GM06990 (cell line): ENCODE results near the gene TIMM21.

Experiments
- DNase-seq: peaks from one replicate; pipeline ENCODE4 v3.0.0-alpha.2; 2011; ENCODE audit not compliant: insufficient read length; ENCODE audit errors: extremely low read depth
- H3K27me3 ChIP-seq: replicated peaks from 2 replicates; pipeline ENCODE4 v1.6.0; 2011; ENCODE audit warnings: low read length; ENCODE audit not compliant: control insufficient read depth, insufficient read depth
- H3K36me3 ChIP-seq: 2 replicates; pipeline ENCODE4 v1.5.1; 2011; ENCODE audit warnings: low read length; ENCODE audit not compliant: control insufficient read depth, insufficient read depth
- H3K4me3 ChIP-seq: replicated peaks from 2 replicates; pipeline ENCODE4 v1.5.1; 2011; ENCODE audit warnings: low read depth, mild to moderate bottlenecking, control low read depth, low read length
- TF ChIP-seq, protein P1 (sequence below): IDR thresholded peaks from 2 replicates; pipeline ENCODE4 v1.5.1; 2011; ENCODE audit warnings: low read length, control low read depth, mild to moderate bottlenecking, inconsistent platforms; ENCODE audit not compliant: insufficient read depth, poor library complexity, severe bottlenecking

Gene TIMM21

DNA sequence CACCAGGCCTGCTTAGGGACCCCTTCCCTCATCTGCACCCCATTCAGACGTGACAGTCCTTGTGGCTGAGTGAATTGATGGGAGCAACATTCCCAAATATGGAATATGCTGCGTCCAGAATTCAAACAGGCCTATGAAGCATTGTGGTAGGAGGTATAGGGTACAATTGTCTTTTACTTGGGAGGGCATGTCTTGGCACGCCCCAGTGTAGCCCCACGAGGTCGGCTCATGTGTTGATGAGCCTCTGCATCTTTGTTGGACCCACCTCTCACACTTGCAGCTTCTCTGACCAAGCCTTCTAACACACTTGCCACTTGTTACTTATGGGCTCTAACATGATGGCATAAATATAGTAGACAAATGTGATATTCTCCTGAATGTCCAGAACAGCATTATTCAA, 1.6 kb downstream of the TIMM21 start:
- H3K4me3 ChIP-seq, result peak overlapping the region; percentile 83
- no peak for DNase-seq
- peaks cover 6% of the 10 kb centered on the region for H3K36me3 ChIP-seq
- no peaks in the 10 kb centered on the region for H3K27me3 ChIP-seq
- TF ChIP-seq, protein P1, sequence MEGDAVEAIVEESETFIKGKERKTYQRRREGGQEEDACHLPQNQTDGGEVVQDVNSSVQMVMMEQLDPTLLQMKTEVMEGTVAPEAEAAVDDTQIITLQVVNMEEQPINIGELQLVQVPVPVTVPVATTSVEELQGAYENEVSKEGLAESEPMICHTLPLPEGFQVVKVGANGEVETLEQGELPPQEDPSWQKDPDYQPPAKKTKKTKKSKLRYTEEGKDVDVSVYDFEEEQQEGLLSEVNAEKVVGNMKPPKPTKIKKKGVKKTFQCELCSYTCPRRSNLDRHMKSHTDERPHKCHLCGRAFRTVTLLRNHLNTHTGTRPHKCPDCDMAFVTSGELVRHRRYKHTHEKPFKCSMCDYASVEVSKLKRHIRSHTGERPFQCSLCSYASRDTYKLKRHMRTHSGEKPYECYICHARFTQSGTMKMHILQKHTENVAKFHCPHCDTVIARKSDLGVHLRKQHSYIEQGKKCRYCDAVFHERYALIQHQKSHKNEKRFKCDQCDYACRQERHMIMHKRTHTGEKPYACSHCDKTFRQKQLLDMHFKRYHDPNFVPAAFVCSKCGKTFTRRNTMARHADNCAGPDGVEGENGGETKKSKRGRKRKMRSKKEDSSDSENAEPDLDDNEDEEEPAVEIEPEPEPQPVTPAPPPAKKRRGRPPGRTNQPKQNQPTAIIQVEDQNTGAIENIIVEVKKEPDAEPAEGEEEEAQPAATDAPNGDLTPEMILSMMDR, result no peak

DNA sequence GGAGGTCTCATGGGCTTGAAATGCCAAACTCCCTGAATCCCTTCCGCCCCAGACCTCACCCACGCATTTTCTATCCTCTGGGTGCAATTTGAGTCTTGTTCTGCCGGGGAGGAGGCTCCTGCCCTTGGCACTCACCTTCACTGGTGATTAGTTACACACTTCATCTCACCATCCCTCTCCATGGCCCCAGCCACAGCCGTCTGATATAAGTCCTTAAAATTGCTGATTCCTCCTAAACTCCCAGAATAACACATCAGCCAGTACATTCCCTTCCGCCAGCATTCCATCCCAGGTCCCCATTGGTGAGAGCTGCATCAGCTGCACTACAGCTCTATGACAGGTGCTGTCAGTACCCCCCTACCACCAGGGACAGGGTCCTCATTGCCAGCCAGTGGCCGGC, 3.9 kb downstream of the TIMM21 start:
- Histone ChIP-seq H3K36me3 (peaks cover 10% of the 10 kb centered on the region), H3K27me3 (no peaks in the 10 kb centered on the region), H3K4me3 (no peak overlapping the region)
- no peak for DNase-seq
- TF ChIP-seq, protein P1, result no peak

DNA sequence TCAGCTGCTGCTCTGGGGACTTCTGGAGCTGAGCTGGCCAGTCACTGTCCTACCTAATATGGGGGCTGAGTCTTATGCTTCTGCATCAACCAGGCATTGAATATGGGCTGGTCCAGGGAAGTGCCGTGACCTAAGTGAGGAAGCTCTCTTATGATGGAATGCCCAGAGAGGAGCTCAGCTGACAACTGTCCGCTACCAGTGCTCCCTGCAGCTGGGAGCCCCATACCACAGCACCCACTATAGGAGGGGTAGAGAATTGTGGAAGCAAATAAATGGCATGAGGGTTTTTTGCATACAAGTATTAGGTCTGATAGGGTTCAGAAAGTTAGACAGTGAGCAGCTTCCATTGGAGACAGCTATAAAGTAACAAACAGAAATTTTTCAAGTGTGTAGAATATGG, 4.5 kb downstream of the TIMM21 start:
- Histone ChIP-seq H3K36me3 (peaks cover 10% of the 10 kb centered on the region), H3K4me3 (no peak overlapping the region), H3K27me3 (no peaks in the 10 kb centered on the region)
- TF ChIP-seq, protein P1, result peak; percentile 33
- no peak for DNase-seq

DNA sequence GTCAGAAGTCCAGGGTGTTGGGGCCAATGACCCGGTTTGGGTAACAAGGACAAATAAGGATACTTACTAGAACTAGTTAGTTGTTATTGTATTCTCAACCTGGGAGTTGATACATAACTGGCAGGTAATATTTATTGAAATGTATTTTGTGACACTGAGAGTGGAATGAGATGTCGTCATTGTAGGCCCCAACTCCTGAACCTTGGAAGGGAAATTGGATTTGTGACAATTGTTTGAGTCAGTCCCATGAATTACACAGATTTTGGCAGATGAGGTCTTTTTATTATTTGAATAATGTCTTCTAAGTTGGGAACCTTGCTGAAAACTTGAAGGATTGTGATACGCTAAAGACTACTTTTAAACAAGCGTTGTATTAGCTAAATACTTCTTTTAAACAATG, 5.1 kb downstream of the TIMM21 start:
- TF ChIP-seq, protein P1, result no peak
- peaks cover 10% of the 10 kb centered on the region for H3K36me3 ChIP-seq
- H3K27me3 ChIP-seq, result no peaks in the 10 kb centered on the region
- H3K4me3 ChIP-seq, result no peak overlapping the region
- DNase-seq, result no peak

DNA sequence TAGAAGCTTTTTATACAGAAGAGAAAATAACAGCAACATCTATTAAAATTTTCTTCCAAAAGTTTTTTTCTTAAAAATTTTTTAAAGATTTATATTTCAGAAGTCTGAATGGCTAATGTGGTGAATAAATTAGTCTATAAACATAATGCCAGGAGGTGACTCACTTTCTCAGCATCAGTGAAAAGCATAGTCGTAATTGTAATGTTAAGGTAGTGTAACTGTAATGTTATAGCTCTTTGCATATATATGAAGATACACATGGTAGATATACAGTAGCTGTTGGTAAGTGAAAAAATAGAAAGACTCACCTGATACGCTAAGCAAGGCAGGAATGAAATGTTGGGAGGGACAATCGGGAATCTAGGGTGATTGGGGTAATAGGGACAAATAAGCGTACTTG, 5.5 kb downstream of the TIMM21 start:
- H3K36me3 ChIP-seq, result peaks cover 10% of the 10 kb centered on the region

More for the DNA sequence above, 5.5 kb downstream of the TIMM21 start:
- TF ChIP-seq, protein P1, result no peak
- H3K4me3 ChIP-seq, result no peak overlapping the region
- H3K27me3 ChIP-seq, result no peaks in the 10 kb centered on the region
- no peak for DNase-seq
